KOPT-K1 (cell line): ENCODE measurements around the gene FCHSD2.
"Not testable (repeated sequence)": the region's sequence is repeated elsewhere in the genome, so short reads cannot be mapped to it uniquely, and the experiment has no call there.

Experiments
- H3K27ac ChIP-seq: fragments of 200-600 bp; sonication (generic); 2 replicates; pipeline ENCODE4 v1.5.1; 2016; ENCODE audit warnings: antibody characterized with exemption, mild to moderate bottlenecking, low read depth, low read length; ENCODE audit not compliant: poor library complexity, severe bottlenecking
- H3K36me3 ChIP-seq: fragments of 200-600 bp; sonication (generic); 2 replicates; pipeline ENCODE4 v1.5.1; 2017; ENCODE audit warnings: antibody characterized with exemption, mild to moderate bottlenecking, low read length, moderate library complexity; ENCODE audit not compliant: insufficient read depth
- H3K9me3 ChIP-seq: fragments of 200-600 bp; sonication (generic); 2 replicates; pipeline ENCODE4 v1.5.1; 2017; ENCODE audit warnings: antibody characterized with exemption, low read length, mild to moderate bottlenecking; ENCODE audit not compliant: insufficient read depth, poor library complexity, severe bottlenecking

Gene FCHSD2

DNA sequence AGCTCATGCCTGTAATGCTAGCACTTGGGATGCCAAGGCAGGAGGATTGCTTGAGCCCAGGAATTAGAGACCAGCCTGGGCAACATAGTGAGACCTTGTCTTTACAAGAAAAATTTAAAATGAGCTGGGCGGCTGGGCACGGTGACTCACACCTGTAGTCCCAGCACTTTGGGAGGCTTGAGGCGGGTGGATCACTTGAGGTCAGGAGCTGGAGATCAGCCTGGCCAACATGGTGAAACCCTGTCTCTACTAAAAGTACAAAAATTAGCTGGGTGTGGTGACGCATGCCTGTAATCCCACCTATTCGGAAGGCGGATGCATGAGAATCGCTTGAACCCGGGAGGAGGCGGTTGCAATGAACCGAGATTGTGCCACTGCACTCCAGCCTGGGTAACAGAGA, 330.4 kb downstream of the FCHSD2 start:
- H3K9me3 ChIP-seq, H3K27ac ChIP-seq: not testable (repeated sequence)
- peaks cover 40% of the 10 kb centered on the region for H3K36me3 ChIP-seq

- Histone ChIP-seq H3K27ac (no peak overlapping the region), H3K36me3 (peaks cover 40% of the 10 kb centered on the region), H3K9me3 (no peaks in the 10 kb centered on the region)
Measured at GRCh38 chr11:72808331-72808798, 333.8 kb downstream of the FCHSD2 start.

DNA sequence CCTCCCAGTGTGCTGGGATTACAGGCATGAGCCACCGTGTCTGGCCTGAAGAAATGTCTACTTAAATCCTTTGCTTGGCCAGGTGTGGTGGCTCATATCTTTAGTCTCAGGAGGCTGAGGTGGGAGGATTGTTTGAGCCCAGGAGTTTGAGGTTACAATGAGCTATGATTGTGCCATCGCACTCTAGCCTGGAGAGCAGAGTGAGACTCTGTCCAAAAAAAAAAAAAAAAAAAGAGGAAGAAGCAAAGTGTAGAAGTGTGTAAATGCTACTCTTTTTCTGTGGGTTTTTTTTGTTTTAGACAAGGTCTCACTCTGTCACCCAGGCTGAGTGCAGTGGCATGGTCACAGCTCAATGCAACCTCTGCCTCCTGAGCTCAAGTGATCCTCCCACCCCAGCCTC, 334.3 kb downstream of the FCHSD2 start:
- H3K36me3 ChIP-seq: peaks cover 40% of the 10 kb centered on the region
- H3K27ac ChIP-seq: no peak overlapping the region
- no peaks in the 10 kb centered on the region for H3K9me3 ChIP-seq

GRCh38 chr11:72807021-72807693, 335.0 kb downstream of the FCHSD2 start:
- Histone ChIP-seq H3K9me3 (no peaks in the 10 kb centered on the region), H3K36me3 (peaks cover 40% of the 10 kb centered on the region), H3K27ac (no peak overlapping the region)

DNA sequence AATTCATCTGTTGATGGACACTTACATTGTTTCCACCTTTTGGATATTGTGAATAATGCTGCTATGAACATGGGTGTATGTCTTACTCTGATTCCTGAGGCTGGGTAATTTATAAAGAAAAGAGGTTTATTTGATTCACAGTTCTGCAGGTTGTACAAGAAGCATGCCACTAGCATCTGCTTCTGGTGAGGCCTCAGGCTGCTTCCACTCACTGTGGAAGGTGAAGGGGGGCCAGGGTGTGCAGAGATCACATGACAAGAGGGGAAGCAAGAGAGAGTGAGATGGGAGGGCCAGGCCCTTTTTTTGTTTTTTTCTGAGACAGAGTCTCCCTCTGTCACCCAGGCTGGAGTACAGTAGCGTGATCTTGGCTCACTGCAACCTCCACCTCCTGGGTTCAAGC, 335.7 kb downstream of the FCHSD2 start:
- H3K9me3 ChIP-seq, H3K27ac ChIP-seq: not testable (repeated sequence)

DNA sequence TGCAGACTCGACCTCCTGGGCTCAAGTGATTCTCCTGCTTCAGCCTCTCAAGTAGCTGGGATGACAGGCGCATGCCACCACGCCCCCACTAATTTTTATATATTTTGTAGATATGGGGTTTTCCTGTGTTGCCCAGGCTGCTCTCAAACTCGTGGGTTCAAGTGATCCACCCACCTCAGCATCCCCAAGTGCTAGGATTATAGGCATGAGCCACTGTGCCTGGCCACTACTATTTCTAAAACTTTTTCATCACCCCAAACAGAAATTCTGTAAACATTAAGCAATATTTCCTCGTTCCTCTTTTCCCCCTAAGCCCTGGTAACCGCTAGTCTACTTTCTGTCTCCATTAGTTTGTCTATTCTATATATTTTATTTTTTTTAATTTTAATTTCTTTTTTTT, 336.9 kb downstream of the FCHSD2 start:
- no peak overlapping the region for H3K27ac ChIP-seq
- H3K36me3 ChIP-seq: peaks cover 27% of the 10 kb centered on the region
- H3K9me3 ChIP-seq: no peaks in the 10 kb centered on the region

More for the DNA sequence above, 335.7 kb downstream of the FCHSD2 start:
- H3K36me3 ChIP-seq: peaks cover 35% of the 10 kb centered on the region

DNA sequence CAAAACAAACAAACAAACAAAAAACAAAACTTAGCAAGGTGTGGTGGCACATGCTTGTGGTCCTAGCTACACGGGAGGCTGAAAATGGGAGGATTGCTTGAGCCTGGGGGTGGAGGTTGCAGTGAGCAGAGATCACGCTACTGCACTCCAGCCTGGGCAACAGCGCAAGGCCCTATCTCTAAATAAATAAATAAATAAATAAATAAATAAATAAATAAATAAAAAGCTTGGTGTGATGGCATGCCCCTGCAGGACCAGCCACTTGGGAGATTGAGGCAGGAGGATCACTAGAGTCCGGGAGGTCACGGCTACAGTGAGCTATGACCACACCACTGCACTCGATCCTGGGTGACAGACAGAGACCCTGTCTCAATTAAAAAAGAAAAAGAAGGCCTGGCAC, 339.3 kb downstream of the FCHSD2 start:
- Histone ChIP-seq H3K36me3 (0 out of 2 replicates have a peak, but pooled peaks cover 4% of the 10 kb centered on the region), H3K27ac (no peak overlapping the region), H3K9me3 (no peaks in the 10 kb centered on the region)

DNA sequence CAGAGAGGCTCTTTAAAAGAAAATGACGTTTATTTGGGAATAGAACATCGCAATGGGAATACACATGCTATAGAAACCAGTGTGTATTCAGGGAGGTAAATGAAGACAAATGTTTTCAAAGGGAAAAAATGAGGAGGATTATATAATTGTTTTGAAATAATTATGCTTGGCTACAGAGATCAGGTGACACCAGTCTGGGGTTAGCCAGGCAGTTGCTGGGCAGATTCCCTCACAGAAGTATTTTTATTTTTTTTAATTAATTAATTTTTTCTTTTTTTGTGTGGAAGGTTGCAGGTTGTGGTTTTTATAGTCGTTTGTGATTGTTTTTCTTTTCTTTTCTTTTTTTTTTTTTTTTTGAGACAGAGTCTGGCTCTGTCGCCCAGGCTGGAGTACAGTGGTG, 342.7 kb downstream of the FCHSD2 start:
- no peaks in the 10 kb centered on the region for H3K9me3 ChIP-seq
- H3K36me3 ChIP-seq: no peaks in the 10 kb centered on the region
- H3K27ac ChIP-seq: no peak overlapping the region

DNA sequence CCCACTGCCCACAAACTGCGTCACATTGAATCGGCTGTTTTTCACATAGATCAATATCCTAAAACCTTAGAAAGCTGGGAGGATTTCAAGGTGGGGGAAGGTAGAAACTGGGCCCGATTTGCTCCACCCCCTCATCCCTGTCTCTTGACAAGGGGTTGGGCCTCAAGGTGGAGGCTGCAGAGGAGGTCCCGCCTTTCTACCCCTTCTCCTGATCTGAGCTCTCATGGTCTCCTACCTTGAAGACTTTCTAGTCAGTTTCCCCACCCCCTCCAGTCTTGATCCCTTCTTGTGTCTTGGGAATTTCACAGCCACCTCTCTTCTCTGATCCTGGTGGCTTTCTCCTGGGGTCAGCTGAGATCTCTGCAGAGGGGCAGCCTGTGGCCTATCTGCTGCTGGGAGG, 343.8 kb downstream of the FCHSD2 start:
- no peak overlapping the region for H3K27ac ChIP-seq
- no peaks in the 10 kb centered on the region for H3K36me3 ChIP-seq
- no peaks in the 10 kb centered on the region for H3K9me3 ChIP-seq

GRCh38 chr11:72793425-72794367, 348.4 kb downstream of the FCHSD2 start, which contains the start of gene STARD10:
TSS of gene STARD10 (minus strand) at chr11:72794047. CDS start at chr11:72781181, 12,866 bp downstream.
- H3K9me3 ChIP-seq: no peaks in the 10 kb centered on the region
- no peaks in the 10 kb centered on the region for H3K36me3 ChIP-seq
- H3K27ac ChIP-seq: peak within 1 kb of the TSS; percentile 69

GRCh38 chr11:72793076-72793424, 349.1 kb downstream of the FCHSD2 start:
- Histone ChIP-seq H3K27ac (peak overlapping the region; percentile 69), H3K9me3 (no peaks in the 10 kb centered on the region), H3K36me3 (no peaks in the 10 kb centered on the region)

DNA sequence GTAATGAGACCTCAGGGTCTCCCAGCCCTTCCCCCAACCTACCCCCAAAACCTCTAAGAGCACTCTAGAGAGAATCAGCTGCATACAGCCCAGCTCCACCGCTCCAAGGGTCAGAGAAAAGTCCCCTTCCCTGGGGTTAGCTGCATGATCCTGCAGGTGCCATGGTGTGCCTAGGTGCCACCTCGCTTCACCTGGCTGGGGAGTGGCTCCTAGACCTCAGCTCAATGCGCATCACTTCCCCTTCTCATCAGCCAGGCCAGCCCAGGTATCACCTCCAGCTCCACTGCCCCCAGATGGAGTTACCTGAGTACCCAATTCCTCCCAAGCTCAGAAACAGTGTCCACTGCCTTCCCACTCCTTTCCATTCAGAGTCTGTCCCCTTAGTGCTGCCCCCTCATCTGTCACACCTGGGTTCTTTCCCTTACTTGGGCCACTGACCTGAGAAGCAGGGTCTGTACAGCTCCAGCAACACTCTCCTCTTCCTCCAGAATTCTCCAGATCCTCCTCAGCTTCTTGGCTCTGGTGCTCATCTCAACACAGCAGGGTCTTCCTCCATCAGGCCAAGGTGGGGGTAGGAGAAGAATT, 349.6 kb downstream of the FCHSD2 start:
- no peaks in the 10 kb centered on the region for H3K36me3 ChIP-seq
- no peaks in the 10 kb centered on the region for H3K9me3 ChIP-seq
- peak overlapping the region; percentile 69 for H3K27ac ChIP-seq

GRCh38 chr11:72791228-72791627, 350.9 kb downstream of the FCHSD2 start:
- H3K9me3 ChIP-seq, H3K36me3 ChIP-seq, H3K27ac ChIP-seq: not testable (repeated sequence)

- no peaks in the 10 kb centered on the region for H3K36me3 ChIP-seq
- H3K27ac ChIP-seq: no peak overlapping the region
- no peaks in the 10 kb centered on the region for H3K9me3 ChIP-seq
Measured at GRCh38 chr11:72789493-72790131, 352.5 kb downstream of the FCHSD2 start.

DNA sequence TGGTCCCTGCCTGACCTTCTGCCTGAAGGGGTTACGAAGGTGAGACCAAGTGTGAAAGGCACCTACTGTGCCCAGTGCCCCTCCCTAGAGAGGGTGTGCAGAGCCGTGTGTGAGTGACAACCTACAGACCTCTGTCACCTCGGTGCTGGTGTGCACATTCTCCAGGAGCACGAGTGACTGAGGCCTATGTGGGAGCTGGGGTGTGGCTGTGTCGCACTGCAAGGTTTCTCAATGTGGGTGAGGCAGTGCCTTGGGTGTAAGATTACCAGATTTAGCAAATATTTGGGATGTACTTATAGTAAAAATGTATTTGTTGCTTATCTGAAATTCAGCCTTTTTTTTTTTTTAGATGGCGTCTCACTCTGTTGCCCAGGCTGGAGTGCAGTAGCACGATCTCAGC, 353.9 kb downstream of the FCHSD2 start:
- Histone ChIP-seq H3K27ac (no peak overlapping the region), H3K36me3 (no peaks in the 10 kb centered on the region), H3K9me3 (no peaks in the 10 kb centered on the region)
